RWPE1 (cell line): ENCODE results near the gene INPP5A.
"Not testable (repeated sequence)": the region's sequence is repeated elsewhere in the genome, so short reads cannot be mapped to it uniquely, and the experiment has no call there.

Source experiments
- CTCF ChIA-PET: fragments of 350-600 bp; sonication (Branson Sonifier 250); formaldehyde crosslinking; extraction: SDS; loops from one replicate; lab custom pipeline; 2021; lab: Yijun Ruan, JAX
- POLR2A ChIA-PET: fragments of 400-600 bp; formaldehyde crosslinking; extraction: SDS; loops from one replicate; lab custom pipeline; 2020; ENCODE audit warnings: antibody characterized with exemption; ENCODE audit not compliant: low non-redundant PET; lab: Yijun Ruan, JAX
- DNase-seq: peaks from one replicate; pipeline ENCODE4 v3.0.0; 2012; ENCODE audit warnings: low spot score
- H3K27ac ChIP-seq: fragments of 450-650 bp; 2 replicates; pipeline ENCODE4 v1.5.1; 2017
- TF ChIP-seq, protein P1 (sequence below): fragments of 450-650 bp; conservative IDR thresholded peaks from 2 replicates; pipeline ENCODE4 v1.5.1; 2017; ENCODE audit warnings: low read depth, mild to moderate bottlenecking

INPP5A gene

DNA sequence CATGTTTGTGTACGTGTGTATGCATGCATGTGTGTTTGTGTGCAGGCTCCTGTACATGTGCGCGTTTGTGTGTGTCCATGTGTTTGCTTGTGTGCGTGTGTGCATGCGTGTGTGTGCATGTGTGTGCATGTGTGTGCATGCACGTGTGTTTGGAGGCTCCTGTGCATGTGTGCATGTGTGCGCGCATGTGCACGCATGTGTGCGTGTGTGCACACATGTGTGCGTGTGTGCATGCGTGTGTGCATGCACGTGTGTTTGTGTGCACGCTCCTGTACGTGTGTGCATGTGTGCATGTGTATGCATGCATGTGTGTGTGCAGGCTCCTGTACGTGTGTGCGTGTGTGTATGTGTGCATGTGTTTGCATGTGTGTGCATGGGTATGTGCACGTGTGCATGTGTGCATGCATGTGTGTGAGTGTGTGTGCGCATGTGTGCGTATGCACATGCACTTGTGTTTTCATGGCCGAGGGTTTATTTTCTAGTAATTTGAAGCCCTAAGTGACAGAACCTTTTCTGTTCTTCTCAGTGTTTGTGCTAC, 59.2 kb downstream of the INPP5A start:
- TF ChIP-seq, protein P1, sequence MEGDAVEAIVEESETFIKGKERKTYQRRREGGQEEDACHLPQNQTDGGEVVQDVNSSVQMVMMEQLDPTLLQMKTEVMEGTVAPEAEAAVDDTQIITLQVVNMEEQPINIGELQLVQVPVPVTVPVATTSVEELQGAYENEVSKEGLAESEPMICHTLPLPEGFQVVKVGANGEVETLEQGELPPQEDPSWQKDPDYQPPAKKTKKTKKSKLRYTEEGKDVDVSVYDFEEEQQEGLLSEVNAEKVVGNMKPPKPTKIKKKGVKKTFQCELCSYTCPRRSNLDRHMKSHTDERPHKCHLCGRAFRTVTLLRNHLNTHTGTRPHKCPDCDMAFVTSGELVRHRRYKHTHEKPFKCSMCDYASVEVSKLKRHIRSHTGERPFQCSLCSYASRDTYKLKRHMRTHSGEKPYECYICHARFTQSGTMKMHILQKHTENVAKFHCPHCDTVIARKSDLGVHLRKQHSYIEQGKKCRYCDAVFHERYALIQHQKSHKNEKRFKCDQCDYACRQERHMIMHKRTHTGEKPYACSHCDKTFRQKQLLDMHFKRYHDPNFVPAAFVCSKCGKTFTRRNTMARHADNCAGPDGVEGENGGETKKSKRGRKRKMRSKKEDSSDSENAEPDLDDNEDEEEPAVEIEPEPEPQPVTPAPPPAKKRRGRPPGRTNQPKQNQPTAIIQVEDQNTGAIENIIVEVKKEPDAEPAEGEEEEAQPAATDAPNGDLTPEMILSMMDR: no peak
- CTCF ChIA-PET: no interaction called here
- POLR2A ChIA-PET: no interaction called here
- no peak overlapping the region for H3K27ac ChIP-seq
- no peak for DNase-seq

DNA sequence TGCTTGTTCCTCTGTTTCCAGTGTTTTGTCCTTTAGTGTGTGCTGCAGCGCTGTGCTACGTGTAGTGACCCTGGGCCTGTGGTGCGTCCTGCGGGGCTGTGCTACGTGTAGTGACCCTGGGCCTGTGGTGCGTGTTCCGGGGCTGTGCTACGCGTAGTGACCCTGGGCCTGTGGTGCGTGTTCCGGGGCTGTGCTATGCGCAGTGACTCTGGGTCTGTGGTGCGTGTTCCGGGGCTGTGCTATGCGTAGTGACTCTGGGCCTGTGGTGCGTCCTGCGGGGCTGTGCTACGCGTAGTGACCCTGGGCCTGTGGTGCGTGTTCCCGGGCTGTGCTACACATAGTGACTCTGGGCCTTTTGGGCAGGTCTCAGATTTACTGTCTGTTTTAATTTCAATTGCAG, 60.1 kb downstream of the INPP5A start:
- TF ChIP-seq, protein P1: no peak
- DNase-seq: no peak
- CTCF ChIA-PET: no interaction called here
- H3K27ac ChIP-seq: no peak overlapping the region
- POLR2A ChIA-PET: no interaction called here

DNA sequence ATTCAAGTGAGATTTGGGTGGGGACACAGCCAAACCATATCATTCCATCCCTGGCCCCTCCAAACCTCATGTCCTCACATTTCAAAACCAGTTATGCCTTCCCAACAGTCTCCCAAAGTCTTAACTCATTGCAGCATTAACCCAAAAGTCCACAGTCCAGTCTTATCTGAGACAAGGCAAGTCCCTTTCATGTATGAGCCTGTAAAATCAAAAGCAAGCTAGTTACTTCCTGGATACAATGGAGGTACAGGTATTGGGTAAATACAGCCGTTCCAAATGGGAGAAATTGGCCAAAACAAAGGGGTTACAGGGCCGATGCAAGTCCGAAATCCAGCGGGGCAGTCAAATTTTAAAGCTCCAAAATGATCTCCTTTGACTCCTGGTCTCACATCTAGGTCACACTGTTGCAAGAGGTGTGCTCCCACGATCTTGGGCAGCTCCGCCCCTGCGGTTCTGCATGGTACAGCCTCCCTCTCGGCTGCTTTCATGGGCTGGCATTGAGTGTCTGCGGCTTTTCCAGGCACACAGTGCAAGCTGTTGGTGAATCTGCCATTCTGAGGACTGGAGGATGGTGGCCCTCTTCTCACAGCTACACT, 61.5 kb downstream of the INPP5A start:
- DNase-seq, CTCF ChIA-PET, POLR2A ChIA-PET, H3K27ac ChIP-seq: not testable (repeated sequence)

DNA sequence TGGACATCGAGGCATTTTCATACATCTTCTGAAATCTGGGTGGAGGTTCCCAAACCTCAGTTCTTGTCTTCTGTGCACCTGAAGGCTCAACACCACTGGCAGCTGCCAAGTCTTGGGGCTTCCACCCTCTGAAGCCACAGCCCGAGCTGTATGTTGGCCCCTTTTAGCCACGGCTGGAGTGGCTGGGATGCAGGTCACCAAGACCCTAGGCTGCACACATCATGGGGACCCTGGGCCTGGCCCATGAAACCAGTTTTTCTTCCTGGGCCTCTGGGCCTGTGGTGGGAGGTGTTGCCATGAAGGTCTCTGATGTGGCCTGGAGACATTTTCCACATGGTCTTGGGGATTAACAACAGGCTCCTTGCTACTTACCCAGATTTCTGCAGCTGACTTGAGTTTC, 62.1 kb downstream of the INPP5A start:
- DNase-seq: no peak
- TF ChIP-seq, protein P1: no peak
- ChIA-PET POLR2A (no interaction called here), CTCF (no interaction called here)
- H3K27ac ChIP-seq: no peak overlapping the region

DNA sequence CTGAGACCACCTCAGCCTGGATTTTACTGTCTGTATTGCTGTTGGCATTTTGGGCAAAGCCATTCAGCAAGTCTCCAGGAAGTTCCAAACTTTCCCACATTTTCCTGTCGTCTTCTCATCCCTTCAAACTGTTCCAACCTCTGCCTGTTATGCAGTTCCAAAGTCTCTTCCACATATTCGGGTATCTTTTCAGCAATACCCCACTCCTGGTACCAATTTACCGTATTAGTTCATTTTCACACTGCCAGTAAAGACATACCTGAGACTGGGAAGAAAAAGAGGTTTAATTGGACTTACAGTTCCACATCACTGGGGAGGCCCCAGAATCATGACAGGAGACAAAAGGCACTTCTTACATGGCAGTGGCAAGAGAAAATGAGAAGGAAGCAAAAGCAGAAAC, 62.8 kb downstream of the INPP5A start:
- TF ChIP-seq, protein P1: no peak
- no peak for DNase-seq
- no peak overlapping the region for H3K27ac ChIP-seq
- CTCF ChIA-PET: no interaction called here
- POLR2A ChIA-PET: no interaction called here

DNA sequence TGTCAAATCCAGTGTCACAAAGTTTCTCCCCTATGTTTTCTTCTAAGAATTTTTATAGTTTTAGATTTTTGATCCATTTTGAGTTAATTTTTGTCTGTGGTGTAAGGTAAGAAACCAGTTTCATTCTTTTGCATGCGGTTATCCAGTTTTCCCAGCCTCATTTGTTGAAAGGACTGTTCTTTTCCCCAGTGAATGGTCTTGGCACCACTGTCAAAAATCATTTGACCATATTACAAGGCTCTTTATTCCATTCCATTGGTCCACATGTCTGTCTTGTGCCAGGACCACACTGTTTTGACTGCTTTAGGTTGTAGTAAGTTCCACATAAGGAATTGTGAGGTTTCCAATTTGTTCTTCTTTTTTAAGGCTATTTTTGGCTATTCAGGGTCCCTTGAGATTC, 64.0 kb downstream of the INPP5A start:
- no peak for DNase-seq
- CTCF ChIA-PET: no interaction called here
- H3K27ac ChIP-seq: no peak overlapping the region
- POLR2A ChIA-PET: no interaction called here
- TF ChIP-seq, protein P1: no peak

DNA sequence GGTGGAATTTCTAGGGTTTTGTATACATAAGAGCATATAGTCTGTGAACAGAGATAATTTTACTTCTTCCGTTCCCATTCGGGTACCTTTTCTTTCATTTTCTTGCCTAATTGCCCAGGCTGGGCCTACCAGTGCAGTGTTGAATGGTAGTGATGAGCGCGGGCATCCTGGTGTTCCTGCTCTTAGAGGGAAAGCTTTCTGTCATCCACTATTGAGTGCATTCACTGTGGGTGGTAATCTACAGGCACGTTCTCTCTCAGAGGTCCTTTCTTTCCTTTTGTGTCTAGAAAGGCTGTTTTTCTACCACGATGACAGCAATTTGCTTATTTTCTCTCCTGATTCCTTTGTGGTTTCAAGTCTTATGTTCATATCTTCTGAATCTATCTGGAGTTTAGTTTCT, 65.0 kb downstream of the INPP5A start:
- ChIA-PET CTCF (no interaction called here), POLR2A (no interaction called here)

More for the DNA sequence above, 65.0 kb downstream of the INPP5A start:
- TF ChIP-seq, protein P1: no peak
- no peak for DNase-seq
- H3K27ac ChIP-seq: no peak overlapping the region
